GM12878 (cell line): ENCODE data around the gene GDI2. TPM values are rescaled to one million over a fixed set of nuclear protein-coding genes. Genes with fewer than 3 reads are reported as not detected.

Experiments used
- BACH1 ChIP-seq: fragments of 450-650 bp; IDR thresholded peaks from 2 replicates; pipeline ENCODE4 v1.6.1; 2017; ENCODE audit warnings: mild to moderate bottlenecking, borderline replicate concordance
- CEBPB ChIP-seq, 2 experiments: fragments of 150-350 bp in 1 of 2; IDR thresholded peaks; 2 replicates each; pipeline ENCODE4 v1.6.1; 2012 to 2014; ENCODE audit warnings: low read depth in 2 of 2, low read length in 2 of 2, borderline replicate concordance in 1 of 2, inconsistent platforms in 1 of 2
- CUX1 ChIP-seq: IDR thresholded peaks from 2 replicates; pipeline ENCODE4 v1.6.1; 2012; ENCODE audit warnings: improper control_type of control experiment, low read depth, low read length; ENCODE audit not compliant: insufficient replicate concordance
- ELK1 ChIP-seq: IDR thresholded peaks from 2 replicates; pipeline ENCODE4 v1.6.1; 2012; ENCODE audit warnings: low read depth, low read length, improper control_type of control experiment
- FOS ChIP-seq: IDR thresholded peaks from 3 replicates; pipeline ENCODE4 v1.6.1; 2011; ENCODE audit warnings: borderline replicate concordance; ENCODE audit not compliant: insufficient read length; ENCODE audit errors: extremely low read depth
- HSF1 ChIP-seq: fragments of 150-350 bp; IDR thresholded peaks from 2 replicates; pipeline ENCODE4 v1.6.1; 2014; ENCODE audit warnings: mild to moderate bottlenecking, low read depth, low read length
- IKZF2 ChIP-seq, 2 experiments: fragments of 450-650 bp; IDR thresholded peaks; 2 replicates each; pipeline ENCODE4 v1.6.1; 2017; ENCODE audit warnings: mild to moderate bottlenecking in 2 of 2, moderate library complexity in 2 of 2
- LARP7 ChIP-seq: fragments of 450-650 bp; IDR thresholded peaks from 2 replicates; pipeline ENCODE4 v1.6.1; 2017; ENCODE audit warnings: mild to moderate bottlenecking
- NBN ChIP-seq: fragments of 450-650 bp; IDR thresholded peaks from 2 replicates; pipeline ENCODE4 v1.6.1; 2016
- NFYB ChIP-seq: IDR thresholded peaks from 2 replicates; pipeline ENCODE4 v1.6.1; 2011; ENCODE audit warnings: low read depth, mild to moderate bottlenecking, low read length, improper control_type of control experiment, moderate library complexity; ENCODE audit not compliant: insufficient read depth
- NR2F1 ChIP-seq: fragments of 450-650 bp; conservative IDR thresholded peaks from 2 replicates; pipeline ENCODE4 v1.6.1; 2017; ENCODE audit warnings: mild to moderate bottlenecking
- POLR2A ChIP-seq: IDR thresholded peaks from 2 replicates; pipeline ENCODE4 v1.6.1; 2011; ENCODE audit warnings: low read depth, mild to moderate bottlenecking, low read length
- POLR2AphosphoS2 ChIP-seq: IDR thresholded peaks from 2 replicates; pipeline ENCODE4 v1.6.1; 2011; ENCODE audit warnings: low read depth, mild to moderate bottlenecking, low read length, improper control_type of control experiment, moderate library complexity
- RFX5 ChIP-seq: IDR thresholded peaks from 2 replicates; pipeline ENCODE4 v1.6.1; 2011; ENCODE audit warnings: low read depth, low read length, improper control_type of control experiment
- SIN3A ChIP-seq: IDR thresholded peaks from 2 replicates; pipeline ENCODE4 v1.6.1; 2012; ENCODE audit warnings: low read depth, low read length, improper control_type of control experiment
- ZBTB11 ChIP-seq: fragments of 450-650 bp; formaldehyde crosslinking; IDR thresholded peaks from 2 replicates; pipeline ENCODE4 v1.5.0; 2022; ENCODE audit warnings: mild to moderate bottlenecking, missing genetic modification characterization
- polyA plus RNA-seq, 11 experiments: library from polyadenylated mRNA; depleted of rRNA in 4 of 11; unstranded in 6 of 11; stranded (reverse) in 5 of 11; fragments of >200 nt; fragmentation: Nextera tagmentation in 4 of 11; fragmentation: Illumina TruSeq in 1 of 11; extraction: Ambion mirVana in 4 of 11; extraction: Trizol in 1 of 11; gene quantifications; 1 replicate in 1 of 11; 2 replicates in 10 of 11; pipeline versions ENCODE4 v1.2.1 to v1.2.3, GENCODE V29; 2011 to 2016; ENCODE audit warnings: inconsistent platforms in 2 of 11, missing spikeins in 2 of 11, low read depth in 1 of 11
- total RNA-seq, 4 experiments: library from RNA; depleted of rRNA in 3 of 4; stranded (reverse); fragments of >200 nt in 3 of 4; fragmentation: Illumina TruSeq in 1 of 4; extraction: Trizol in 1 of 4; gene quantifications; 2 replicates each; pipeline versions ENCODE4 v1.2.1 to v1.2.3, GENCODE V29; 2013 to 2021

GDI2 gene
- total and polyA plus RNA-seq, 10 of the 15 experiments (the other 5 are each of a cell fraction or from before 2014, with no cell fraction given), result 261 to 395 (median 276) TPM

GRCh38 chr10:5813341-5814109 is at the start of gene GDI2 (continued):
- TF ChIP-seq NBN, result peak; percentile 29; the same call in 1 of the 2 replicates
- peak; percentile 73 for TF ChIP-seq NR2F1
- TF ChIP-seq CEBPB (IDR thresholded peaks at IDR 0.05; ENCODE audit: borderline replicate concordance in 1 of 2, low read depth in 2 of 2, low read length in 2 of 2), result no peak
- TF ChIP-seq ZBTB11, result no peak
- peak in 1 of 2 experiments; percentile 51; a peak in 2 of 4 replicates for TF ChIP-seq IKZF2 (IDR thresholded peaks at IDR 0.05)
- peak; percentile 90 for TF ChIP-seq POLR2A
- peak; percentile 85 for TF ChIP-seq BACH1
- peak; percentile 15 for TF ChIP-seq CUX1
- no peak for TF ChIP-seq HSF1
- peak; percentile 93 for TF ChIP-seq POLR2AphosphoS2
- peak; percentile 25 for TF ChIP-seq SIN3A
- TF ChIP-seq FOS, result peak; percentile 56
- peak; percentile 88 for TF ChIP-seq ELK1
- peak; percentile 94 for TF ChIP-seq NFYB
- TF ChIP-seq LARP7, result peak; percentile 94
- no peak for TF ChIP-seq RFX5
